HG03469 (cell line): ENCODE results near the gene EGFR.

Experiments used
- ATAC-seq: cut with Tn5 transposase; IDR thresholded peaks from one replicate; pipeline ENCODE4 v1.9.1; 2021; ENCODE audit warnings: mild to moderate bottlenecking, moderate library complexity, moderate number of reproducible peaks; ENCODE audit not compliant: unreplicated experiment

EGFR gene

DNA sequence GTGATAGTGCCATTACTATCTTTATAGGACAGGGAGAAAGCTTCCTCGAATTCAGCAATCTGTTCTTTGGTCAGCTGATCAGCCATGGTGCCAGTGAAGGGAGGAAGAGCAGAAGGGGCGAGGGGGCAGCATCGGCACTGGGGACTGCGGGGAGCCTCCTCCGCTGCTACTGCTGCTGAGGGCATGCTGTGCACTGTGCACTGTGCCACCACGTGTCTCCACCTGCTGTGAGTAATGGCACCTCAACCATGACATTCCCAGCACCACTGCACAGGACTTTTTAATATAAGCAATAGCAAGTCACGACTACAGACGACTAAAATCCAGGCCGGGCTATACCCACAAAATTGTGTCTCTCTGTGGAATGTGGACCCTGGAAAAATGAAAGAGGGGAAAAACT is 241.4 kb downstream of the EGFR start:
- ATAC-seq, result no peak

DNA sequence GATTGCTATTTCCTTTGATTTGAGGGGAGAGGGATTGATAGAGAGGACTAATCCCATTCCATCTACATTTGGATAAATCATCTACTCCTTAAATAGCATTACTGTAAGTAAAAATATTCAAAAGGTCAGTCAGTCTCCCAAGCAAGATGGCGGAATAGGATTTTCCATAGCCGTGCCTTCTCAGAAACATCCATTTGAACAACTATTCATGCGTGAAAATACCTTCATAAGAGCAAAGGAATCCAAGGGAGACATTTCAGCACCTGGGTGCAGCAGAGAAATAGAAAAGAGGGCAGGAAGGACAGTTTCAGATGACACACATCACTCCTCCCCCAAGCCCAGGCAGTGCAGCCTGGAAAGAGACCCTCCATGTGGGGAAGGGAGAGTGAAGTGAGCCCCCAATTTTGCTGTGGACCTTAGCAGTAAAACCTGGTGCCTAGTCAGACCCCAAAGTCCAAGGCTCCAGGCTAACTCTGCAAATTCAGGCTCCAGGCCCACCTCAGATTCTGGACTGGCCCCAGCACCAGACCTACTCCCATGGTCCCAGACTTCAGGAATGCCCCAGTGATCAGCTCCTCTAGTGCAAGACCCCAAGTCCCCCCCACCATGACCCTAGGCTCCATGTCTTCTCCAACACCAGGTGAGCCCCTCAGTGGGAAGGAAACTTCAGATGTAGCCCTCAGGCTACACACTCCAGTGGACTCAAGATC is 242.0 kb downstream of the EGFR start:
- ATAC-seq, result no peak
